Measurements from ENCODE around the gene WDR1. TPM values are rescaled to one million over a fixed set of nuclear protein-coding genes. Genes with fewer than 3 reads are reported as not detected.
"Not testable (repeated sequence)": the region's sequence is repeated elsewhere in the genome, so short reads cannot be mapped to it uniquely, and the experiment has no call there.

Gene WDR1
- polyA plus RNA-seq, 1 of the 3 experiments (the other 2 are of a cell fraction), result 310 TPM

DNA sequence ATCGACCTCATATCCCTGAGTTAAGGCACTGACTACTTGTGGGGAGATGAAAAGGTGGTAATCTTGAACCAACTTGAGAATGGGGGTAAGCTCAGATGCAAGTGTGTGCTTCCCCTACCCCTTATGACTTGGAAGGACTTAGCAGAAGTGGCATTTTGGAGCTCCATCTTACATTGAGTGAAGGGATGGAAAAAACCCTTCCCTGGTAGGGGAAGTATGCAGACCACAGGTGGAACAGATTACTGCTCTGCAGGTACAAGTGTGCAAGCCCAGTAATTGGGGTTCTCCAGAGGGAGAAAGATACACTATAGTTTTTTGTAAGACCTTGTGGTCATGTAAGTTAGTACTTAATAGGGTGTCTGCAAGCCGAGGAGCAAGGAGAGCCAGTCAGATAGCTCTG lies 12.2 kb upstream of the WDR1 start:
- Histone ChIP-seq H3K36me3 (replicated peaks in 1 of 2; ENCODE audit: control insufficient read depth in 1 of 2, insufficient read depth in 2 of 2, low read length in 1 of 2) (no peaks in the 10 kb centered on the region), H3K4me2 (no peak overlapping the region), H3K27me3 (ENCODE audit: insufficient read depth) (peaks cover 7% of the 10 kb centered on the region; the same call in 1 of the 2 replicates), H2AFZ (ENCODE audit: low read depth) (no peak overlapping the region), H3K4me1 (ENCODE audit: control insufficient read depth in 1 of 2, insufficient read depth in 2 of 2, low read depth in 1 of 2, low read length in 1 of 2) (peaks cover 0 to 3% of the 10 kb centered on the region in 2 experiments; a peak in 1 of 4 replicates), H3K4me3 (ENCODE audit: low read depth in 2 of 2, low read length in 1 of 2) (no peak overlapping the region), H3K9ac (no peak overlapping the region), H3F3A (replicated peaks; ENCODE audit: insufficient read depth) (no peaks in the 10 kb centered on the region), H3K27ac (ENCODE audit: low read depth in 2 of 2, low read length in 1 of 2) (no peak overlapping the region), H3K9me2 (no peaks in the 10 kb centered on the region), H3K79me2 (ENCODE audit: insufficient read depth) (no peaks in the 10 kb centered on the region), H4K20me1 (ENCODE audit: insufficient read depth) (no peaks in the 10 kb centered on the region), H3K9me3 (no peaks in the 10 kb centered on the region)
- DNase-seq, result no peak
- ChIA-PET POLR2A (interaction anchor here (1.6 kb wide), 1 partner anchor 11 kb away, joined by 4 read pairs; no protein-coding TSS in a partner anchor), CTCF (interaction anchor here (1.4 kb wide), 1 partner anchor 29 kb away, joined by 4 read pairs; no protein-coding TSS in a partner anchor)
- TF ChIP-seq GATA2 (CRISPR knock-in tag; IDR thresholded peaks at IDR 0.05), result no peak
- TF ChIP-seq NFIC (IDR thresholded peaks at IDR 0.05; ENCODE audit: borderline replicate concordance), result no peak
- WGBS (ENCODE audit: low lambda C conversion rate), result 7% methylated on average over 2 of the region's 2 CpGs

DNA sequence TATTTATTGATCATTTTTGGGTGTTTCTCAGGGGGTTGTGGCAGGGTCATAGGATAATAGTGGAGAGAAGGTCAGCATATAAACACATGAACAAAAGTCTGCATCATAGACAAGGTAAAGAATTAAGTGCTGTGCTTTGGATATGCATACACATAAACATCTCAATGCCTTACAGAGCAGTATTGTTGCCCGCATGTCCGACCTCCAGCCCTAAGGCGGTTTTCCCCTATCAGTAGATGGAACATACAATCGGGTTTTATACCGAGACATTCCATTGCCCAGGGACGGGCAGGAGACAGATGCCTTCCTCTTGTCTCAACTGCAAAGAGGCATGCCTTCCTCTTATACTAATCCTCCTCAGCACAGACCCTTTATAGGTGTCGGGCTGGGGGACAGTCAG lies 10.9 kb upstream of the WDR1 start:
- H3F3A ChIP-seq (replicated peaks; ENCODE audit: insufficient read depth); H3K27ac ChIP-seq (ENCODE audit: low read depth in 2 of 2, low read length in 1 of 2); H3K4me3 ChIP-seq (ENCODE audit: low read depth in 2 of 2, low read length in 1 of 2); H3K4me1 ChIP-seq (ENCODE audit: control insufficient read depth in 1 of 2, insufficient read depth in 2 of 2, low read depth in 1 of 2, low read length in 1 of 2); CTCF ChIA-PET; H3K36me3 ChIP-seq (replicated peaks in 1 of 2; ENCODE audit: control insufficient read depth in 1 of 2, insufficient read depth in 2 of 2, low read length in 1 of 2); DNase-seq; H3K9me3 ChIP-seq; H3K27me3 ChIP-seq (ENCODE audit: insufficient read depth); H4K20me1 ChIP-seq (ENCODE audit: insufficient read depth); H3K9me2 ChIP-seq; H2AFZ ChIP-seq (ENCODE audit: low read depth); H3K9ac ChIP-seq; H3K4me2 ChIP-seq; H3K79me2 ChIP-seq (ENCODE audit: insufficient read depth); POLR2A ChIA-PET: not testable (repeated sequence)
- 23% methylated on average over 7 of the region's 7 CpGs for WGBS (ENCODE audit: low lambda C conversion rate)

DNA sequence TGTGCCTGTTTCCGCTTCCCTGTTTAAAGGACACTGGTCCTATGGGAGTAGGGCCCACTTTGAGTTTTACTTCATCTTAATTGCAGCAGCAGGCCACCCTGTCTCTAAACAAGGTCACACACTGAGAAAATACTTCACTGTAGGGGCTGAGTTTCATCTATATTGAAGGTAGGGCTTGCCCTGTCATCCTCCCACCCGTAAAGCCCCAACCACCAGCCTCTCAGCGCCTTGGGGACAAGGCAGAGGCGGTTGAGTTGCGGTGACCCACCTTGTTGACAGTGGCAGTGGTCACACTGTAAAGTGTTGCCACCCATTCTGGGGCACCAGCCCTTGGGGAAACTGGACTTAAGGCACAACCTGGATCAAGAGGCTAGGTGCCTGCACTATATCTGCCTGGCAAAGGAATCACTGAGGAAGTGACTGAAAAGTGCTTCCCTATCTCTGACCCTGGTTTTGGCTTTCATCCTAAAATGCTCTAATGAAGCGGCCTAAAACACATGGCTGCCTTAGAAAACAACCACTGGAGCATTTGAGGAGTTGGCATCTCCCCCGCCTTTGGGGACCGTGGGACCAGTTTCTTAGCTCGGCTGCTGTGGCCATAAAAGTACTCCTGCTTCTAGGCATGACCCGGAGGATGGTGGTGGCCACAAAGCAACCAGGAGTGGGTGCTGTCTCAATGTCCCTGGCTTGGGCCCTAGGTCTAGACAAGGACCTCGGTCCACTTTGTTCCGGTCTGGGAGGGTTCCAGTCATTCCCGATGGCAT lies 7.8 kb upstream of the WDR1 start:
- H3K9me3 ChIP-seq, result no peaks in the 10 kb centered on the region

More for the DNA sequence above, 7.8 kb upstream of the WDR1 start:
- DNase-seq, result no peak
- ChIA-PET POLR2A (no interaction called here), CTCF (no interaction called here)
- H3K9ac ChIP-seq, result no peak overlapping the region
- H3K27ac ChIP-seq (ENCODE audit: low read depth in 2 of 2, low read length in 1 of 2), result no peak overlapping the region
- WGBS (ENCODE audit: low lambda C conversion rate), result 39% methylated on average over 5 of the region's 13 CpGs
- no peak overlapping the region for H3K4me3 ChIP-seq (ENCODE audit: low read depth in 2 of 2, low read length in 1 of 2)
- TF ChIP-seq FOSL2 (IDR thresholded peaks at IDR 0.05; ENCODE audit: borderline replicate concordance, low read depth), result no peak
- no peak for TF ChIP-seq POLR2AphosphoS5 (IDR thresholded peaks at IDR 0.05; ENCODE audit: low read depth, low read length)
- TF ChIP-seq RFX5 (IDR thresholded peaks at IDR 0.05; ENCODE audit: low read length), result no peak
- TF ChIP-seq, protein P1, sequence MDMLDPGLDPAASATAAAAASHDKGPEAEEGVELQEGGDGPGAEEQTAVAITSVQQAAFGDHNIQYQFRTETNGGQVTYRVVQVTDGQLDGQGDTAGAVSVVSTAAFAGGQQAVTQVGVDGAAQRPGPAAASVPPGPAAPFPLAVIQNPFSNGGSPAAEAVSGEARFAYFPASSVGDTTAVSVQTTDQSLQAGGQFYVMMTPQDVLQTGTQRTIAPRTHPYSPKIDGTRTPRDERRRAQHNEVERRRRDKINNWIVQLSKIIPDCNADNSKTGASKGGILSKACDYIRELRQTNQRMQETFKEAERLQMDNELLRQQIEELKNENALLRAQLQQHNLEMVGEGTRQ (IDR thresholded peaks at IDR 0.05; ENCODE audit: borderline replicate concordance, low read depth, low read length), result no peak
- no peak for TF ChIP-seq MEF2A (IDR thresholded peaks at IDR 0.05; ENCODE audit: borderline replicate concordance, low read depth)
- TF ChIP-seq RCOR1 (IDR thresholded peaks at IDR 0.05; ENCODE audit: low read length), result no peak
- TF ChIP-seq ELF1 (IDR thresholded peaks at IDR 0.05), result no peak
- no peak for TF ChIP-seq JUND (IDR thresholded peaks at IDR 0.05)
- TF ChIP-seq, protein P2, sequence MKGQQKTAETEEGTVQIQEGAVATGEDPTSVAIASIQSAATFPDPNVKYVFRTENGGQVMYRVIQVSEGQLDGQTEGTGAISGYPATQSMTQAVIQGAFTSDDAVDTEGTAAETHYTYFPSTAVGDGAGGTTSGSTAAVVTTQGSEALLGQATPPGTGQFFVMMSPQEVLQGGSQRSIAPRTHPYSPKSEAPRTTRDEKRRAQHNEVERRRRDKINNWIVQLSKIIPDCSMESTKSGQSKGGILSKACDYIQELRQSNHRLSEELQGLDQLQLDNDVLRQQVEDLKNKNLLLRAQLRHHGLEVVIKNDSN (IDR thresholded peaks at IDR 0.05; ENCODE audit: borderline replicate concordance, low read depth), result no peak
- no peak for TF ChIP-seq GATA2 (CRISPR knock-in tag; IDR thresholded peaks at IDR 0.05)
- no peak for TF ChIP-seq FOXJ3 (CRISPR knock-in tag; IDR thresholded peaks at IDR 0.05)
- no peak for TF ChIP-seq SIN3A (IDR thresholded peaks at IDR 0.05; ENCODE audit: borderline replicate concordance, low read depth, low read length)
- no peak for TF ChIP-seq SMC3 (IDR thresholded peaks at IDR 0.05; ENCODE audit: low read depth, low read length)
- TF ChIP-seq EZH2phosphoT487 (IDR thresholded peaks at IDR 0.05; ENCODE audit: borderline replicate concordance, low read depth), result no peak
- no peak for TF ChIP-seq TCF12 (IDR thresholded peaks at IDR 0.05)
- TF ChIP-seq, protein P3, sequence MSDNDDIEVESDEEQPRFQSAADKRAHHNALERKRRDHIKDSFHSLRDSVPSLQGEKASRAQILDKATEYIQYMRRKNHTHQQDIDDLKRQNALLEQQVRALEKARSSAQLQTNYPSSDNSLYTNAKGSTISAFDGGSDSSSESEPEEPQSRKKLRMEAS (IDR thresholded peaks at IDR 0.05; ENCODE audit: low read depth), result no peak
- no peak for TF ChIP-seq NRF1 (IDR thresholded peaks at IDR 0.05; ENCODE audit: low read depth, low read length)
- no peaks in the 10 kb centered on the region for H4K20me1 ChIP-seq (ENCODE audit: insufficient read depth)
- no peak overlapping the region for H2AFZ ChIP-seq (ENCODE audit: low read depth)
- H3K27me3 ChIP-seq (ENCODE audit: insufficient read depth), result peaks cover 7% of the 10 kb centered on the region; the same call in 1 of the 2 replicates
- no peaks in the 10 kb centered on the region for H3K9me2 ChIP-seq
- H3K4me2 ChIP-seq, result no peak overlapping the region
- H3F3A ChIP-seq (replicated peaks; ENCODE audit: insufficient read depth), result no peaks in the 10 kb centered on the region
- no peaks in the 10 kb centered on the region for H3K36me3 ChIP-seq (replicated peaks in 1 of 2; ENCODE audit: control insufficient read depth in 1 of 2, insufficient read depth in 2 of 2, low read length in 1 of 2)
- H3K79me2 ChIP-seq (ENCODE audit: insufficient read depth), result no peaks in the 10 kb centered on the region
- peaks cover 0 to 3% of the 10 kb centered on the region in 2 experiments; a peak in 1 of 4 replicates for H3K4me1 ChIP-seq (ENCODE audit: control insufficient read depth in 1 of 2, insufficient read depth in 2 of 2, low read depth in 1 of 2, low read length in 1 of 2)

All from SK-N-SH (cell line).